ENCODE data around the gene GRK5. TPM values are rescaled to one million over a fixed set of nuclear protein-coding genes. Genes with fewer than 3 reads are reported as not detected.

Gene GRK5
- total RNA-seq, 1 experiment from 2014 or later: 58.2 TPM

DNA sequence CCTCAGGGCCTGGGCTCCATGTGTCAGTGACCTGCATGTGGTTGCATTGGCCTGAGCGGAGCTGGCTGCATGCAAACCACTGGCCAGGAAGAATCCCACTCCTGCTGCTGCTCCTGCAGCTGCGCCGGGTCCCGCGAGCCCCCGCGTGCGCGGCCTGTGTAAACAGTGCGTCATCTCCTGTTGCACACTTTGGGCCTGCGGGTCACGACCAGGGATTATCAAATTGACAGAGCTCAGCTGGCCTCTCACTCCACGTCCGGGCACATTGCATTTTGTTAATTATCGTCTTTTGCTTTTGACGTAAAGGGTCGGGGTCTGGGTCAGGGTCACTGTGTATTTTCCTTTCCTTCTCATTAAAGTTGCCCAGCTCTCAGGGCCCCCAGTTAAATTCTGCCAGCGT, 202.5 kb downstream of the GRK5 start:
- H3K4me3 ChIP-seq (ENCODE audit: low read depth, low read length, poor library complexity, severe bottlenecking): no peak overlapping the region
- intact Hi-C loops (cut with micrococcal nuclease; ENCODE audit: unreplicated experiment): no loop called here
- no peaks in the 10 kb centered on the region for H3K9me3 ChIP-seq (ENCODE audit: low read depth, low read length, poor library complexity, severe bottlenecking)
- BruUV-seq (replicated peaks): no TSS peak
- peaks cover 2% of the 10 kb centered on the region for H3K36me3 ChIP-seq (ENCODE audit: insufficient read depth, low read length, poor library complexity, severe bottlenecking)
- CTCF ChIA-PET: no interaction called here
- DNase-seq (ENCODE audit: low spot score): no peak
- no peaks in the 10 kb centered on the region for H3K4me1 ChIP-seq (ENCODE audit: insufficient read depth, low read length, poor library complexity, severe bottlenecking)
- no peaks in the 10 kb centered on the region for H3K27me3 ChIP-seq (replicated peaks; ENCODE audit: insufficient read depth, low read depth, low read length, poor library complexity)
- no peak for TF ChIP-seq EZH2 (IDR thresholded peaks at IDR 0.05; ENCODE audit: borderline replicate concordance, low read depth, low read length, poor library complexity, severe bottlenecking)
- TF ChIP-seq, protein P1, sequence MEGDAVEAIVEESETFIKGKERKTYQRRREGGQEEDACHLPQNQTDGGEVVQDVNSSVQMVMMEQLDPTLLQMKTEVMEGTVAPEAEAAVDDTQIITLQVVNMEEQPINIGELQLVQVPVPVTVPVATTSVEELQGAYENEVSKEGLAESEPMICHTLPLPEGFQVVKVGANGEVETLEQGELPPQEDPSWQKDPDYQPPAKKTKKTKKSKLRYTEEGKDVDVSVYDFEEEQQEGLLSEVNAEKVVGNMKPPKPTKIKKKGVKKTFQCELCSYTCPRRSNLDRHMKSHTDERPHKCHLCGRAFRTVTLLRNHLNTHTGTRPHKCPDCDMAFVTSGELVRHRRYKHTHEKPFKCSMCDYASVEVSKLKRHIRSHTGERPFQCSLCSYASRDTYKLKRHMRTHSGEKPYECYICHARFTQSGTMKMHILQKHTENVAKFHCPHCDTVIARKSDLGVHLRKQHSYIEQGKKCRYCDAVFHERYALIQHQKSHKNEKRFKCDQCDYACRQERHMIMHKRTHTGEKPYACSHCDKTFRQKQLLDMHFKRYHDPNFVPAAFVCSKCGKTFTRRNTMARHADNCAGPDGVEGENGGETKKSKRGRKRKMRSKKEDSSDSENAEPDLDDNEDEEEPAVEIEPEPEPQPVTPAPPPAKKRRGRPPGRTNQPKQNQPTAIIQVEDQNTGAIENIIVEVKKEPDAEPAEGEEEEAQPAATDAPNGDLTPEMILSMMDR (conservative IDR thresholded peaks at IDR 0.05; ENCODE audit: low read depth, low read length): no peak
- H3K27ac ChIP-seq (ENCODE audit: low read depth, low read length, poor library complexity, severe bottlenecking): no peak overlapping the region
- POLR2A ChIA-PET (ENCODE audit: low non-redundant PET): no interaction called here

DNA sequence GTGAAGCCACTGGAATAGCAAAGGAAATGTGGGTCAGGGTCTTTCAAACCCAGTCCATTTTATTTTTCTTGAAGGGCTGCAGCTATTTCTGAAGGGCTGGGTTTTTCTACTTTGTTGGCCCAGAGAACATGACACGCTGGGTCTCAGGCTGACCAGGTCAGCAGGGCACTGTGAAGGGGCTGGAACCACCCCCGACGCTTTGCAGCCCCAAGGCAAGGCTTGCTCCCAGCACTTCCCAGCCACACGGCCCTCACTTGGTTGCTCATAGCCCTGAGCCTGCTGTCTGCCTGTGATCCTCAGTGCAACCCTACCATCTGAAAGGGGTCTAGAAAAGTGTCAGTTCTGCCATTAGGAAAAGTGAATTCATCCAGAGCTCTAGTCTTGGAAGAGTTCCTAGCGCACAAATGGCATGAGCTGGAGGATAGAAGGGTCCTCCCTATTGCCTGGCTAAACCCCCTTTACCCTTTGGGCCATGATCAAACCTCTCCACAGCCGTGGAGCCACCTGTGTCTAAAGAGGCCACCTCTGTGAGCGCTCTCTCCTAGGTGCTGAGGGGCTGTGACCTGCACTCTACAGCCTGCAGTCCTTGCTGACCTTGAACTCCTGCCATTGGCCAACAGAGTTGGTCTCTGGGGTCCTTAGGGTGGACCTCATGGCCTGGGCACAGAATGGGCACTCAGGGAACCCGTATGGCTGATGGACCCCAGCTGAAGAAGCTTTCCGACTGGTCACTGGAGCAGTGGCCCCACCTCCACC, 203.2 kb downstream of the GRK5 start:
- H3K27ac ChIP-seq (ENCODE audit: low read depth, low read length, poor library complexity, severe bottlenecking): no peak overlapping the region
- CTCF ChIA-PET: no interaction called here
- no peaks in the 10 kb centered on the region for H3K9me3 ChIP-seq (ENCODE audit: low read depth, low read length, poor library complexity, severe bottlenecking)
- POLR2A ChIA-PET (ENCODE audit: low non-redundant PET): no interaction called here
- DNase-seq (ENCODE audit: low spot score): no peak
- TF ChIP-seq, protein P1 (conservative IDR thresholded peaks at IDR 0.05; ENCODE audit: low read depth, low read length): no peak
- no peak for TF ChIP-seq EZH2 (IDR thresholded peaks at IDR 0.05; ENCODE audit: borderline replicate concordance, low read depth, low read length, poor library complexity, severe bottlenecking)
- no TSS peak for BruUV-seq (replicated peaks)
- intact Hi-C loops (cut with micrococcal nuclease; ENCODE audit: unreplicated experiment): no loop called here
- no peak overlapping the region for H3K4me3 ChIP-seq (ENCODE audit: low read depth, low read length, poor library complexity, severe bottlenecking)
- no peaks in the 10 kb centered on the region for H3K27me3 ChIP-seq (replicated peaks; ENCODE audit: insufficient read depth, low read depth, low read length, poor library complexity)
- no peaks in the 10 kb centered on the region for H3K4me1 ChIP-seq (ENCODE audit: insufficient read depth, low read length, poor library complexity, severe bottlenecking)
- H3K36me3 ChIP-seq (ENCODE audit: insufficient read depth, low read length, poor library complexity, severe bottlenecking): peaks cover 2% of the 10 kb centered on the region

DNA sequence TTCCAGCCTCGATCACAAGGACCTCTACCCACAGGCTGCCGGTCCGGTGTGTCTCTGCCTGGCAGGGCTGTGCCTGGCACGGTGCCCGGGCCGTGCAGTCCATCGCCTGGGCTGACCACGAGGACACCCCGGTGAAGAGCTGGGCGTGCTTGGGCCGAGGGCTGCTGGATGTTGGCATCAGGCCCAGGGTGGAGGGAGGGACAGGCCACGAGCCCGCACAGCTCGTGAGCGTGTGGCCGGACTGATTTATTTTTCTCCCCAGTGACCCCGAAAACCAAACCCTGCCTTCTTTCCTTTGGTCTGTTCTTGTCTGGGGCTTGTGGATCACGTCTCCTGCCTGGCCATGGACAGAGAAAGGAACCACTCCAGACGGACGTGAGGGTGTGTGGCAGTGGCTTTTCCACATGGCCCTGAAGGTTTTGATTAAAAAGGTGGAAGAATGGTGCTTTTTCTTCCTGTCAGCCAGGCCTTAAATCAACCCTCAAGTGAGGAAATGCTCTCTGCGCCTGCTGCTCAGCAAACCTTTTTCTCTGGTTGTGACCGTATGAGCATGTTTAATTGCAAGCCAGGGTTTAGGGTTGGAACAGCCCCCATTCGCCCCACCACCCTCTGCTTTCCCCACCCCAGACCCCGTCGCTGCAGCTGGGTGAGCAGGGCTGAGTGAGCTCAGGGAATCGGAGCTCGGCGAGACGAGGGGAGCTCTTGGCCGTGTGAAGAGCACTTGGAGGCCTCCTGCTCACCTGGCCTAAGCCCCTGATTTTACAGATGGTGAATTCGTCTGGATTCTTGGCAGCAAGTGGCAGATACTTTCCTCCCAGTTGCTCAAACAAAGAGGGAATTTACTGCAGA, 205.1 kb downstream of the GRK5 start:
- no peaks in the 10 kb centered on the region for H3K9me3 ChIP-seq (ENCODE audit: low read depth, low read length, poor library complexity, severe bottlenecking)
- H3K4me3 ChIP-seq (ENCODE audit: low read depth, low read length, poor library complexity, severe bottlenecking): no peak overlapping the region
- BruUV-seq (replicated peaks): no TSS peak
- ChIA-PET POLR2A (ENCODE audit: low non-redundant PET) (no interaction called here), CTCF (no interaction called here)
- no peaks in the 10 kb centered on the region for H3K36me3 ChIP-seq (ENCODE audit: insufficient read depth, low read length, poor library complexity, severe bottlenecking)
- intact Hi-C loops (cut with micrococcal nuclease; ENCODE audit: unreplicated experiment): no loop called here
- peaks cover 4% of the 10 kb centered on the region for H3K4me1 ChIP-seq (ENCODE audit: insufficient read depth, low read length, poor library complexity, severe bottlenecking)
- no peaks in the 10 kb centered on the region for H3K27me3 ChIP-seq (replicated peaks; ENCODE audit: insufficient read depth, low read depth, low read length, poor library complexity)
- no peak for DNase-seq (ENCODE audit: low spot score)
- no peak overlapping the region for H3K27ac ChIP-seq (ENCODE audit: low read depth, low read length, poor library complexity, severe bottlenecking)
- no peak for TF ChIP-seq EZH2 (IDR thresholded peaks at IDR 0.05; ENCODE audit: borderline replicate concordance, low read depth, low read length, poor library complexity, severe bottlenecking)
- TF ChIP-seq, protein P1 (conservative IDR thresholded peaks at IDR 0.05; ENCODE audit: low read depth, low read length): no peak
